HG03460 (cell line): Measurements from ENCODE around the gene CTDP1.

ENCODE experiments used
- ATAC-seq: cut with Tn5 transposase; IDR thresholded peaks from one replicate; pipeline ENCODE4 v1.9.1; 2021; ENCODE audit not compliant: unreplicated experiment

Gene CTDP1

GRCh38 chr18:79644006-79644665 is 35.5 kb upstream of the CTDP1 start:
- ATAC-seq = peak; percentile 74

DNA sequence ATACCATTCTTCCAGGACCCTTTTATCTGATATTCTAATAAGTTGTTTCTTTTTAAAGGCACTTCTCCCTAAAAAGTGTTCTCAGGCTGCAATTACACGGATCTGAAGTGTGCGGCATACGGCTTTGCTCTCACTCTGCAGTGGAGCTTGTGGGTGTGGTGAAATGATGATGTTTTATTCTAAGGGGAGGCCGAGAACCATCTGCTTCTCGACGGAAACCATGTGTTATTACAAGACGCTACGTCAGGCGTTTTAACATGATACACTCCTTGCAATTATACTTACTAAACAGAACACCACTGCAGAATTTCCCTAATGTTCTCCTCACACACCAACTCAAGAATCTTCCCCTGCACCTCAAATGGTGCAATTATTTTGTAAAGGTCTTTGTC is 34.9 kb upstream of the CTDP1 start:
- ATAC-seq = no peak

- no peak for ATAC-seq
These were observed 34.2 kb upstream of the CTDP1 start for GRCh38 chr18:79645291-79645983.

GRCh38 chr18:79647307-79647706 is 32.3 kb upstream of the CTDP1 start:
- no peak for ATAC-seq

GRCh38 chr18:79650959-79651358 is 28.6 kb upstream of the CTDP1 start:
- no peak for ATAC-seq

DNA sequence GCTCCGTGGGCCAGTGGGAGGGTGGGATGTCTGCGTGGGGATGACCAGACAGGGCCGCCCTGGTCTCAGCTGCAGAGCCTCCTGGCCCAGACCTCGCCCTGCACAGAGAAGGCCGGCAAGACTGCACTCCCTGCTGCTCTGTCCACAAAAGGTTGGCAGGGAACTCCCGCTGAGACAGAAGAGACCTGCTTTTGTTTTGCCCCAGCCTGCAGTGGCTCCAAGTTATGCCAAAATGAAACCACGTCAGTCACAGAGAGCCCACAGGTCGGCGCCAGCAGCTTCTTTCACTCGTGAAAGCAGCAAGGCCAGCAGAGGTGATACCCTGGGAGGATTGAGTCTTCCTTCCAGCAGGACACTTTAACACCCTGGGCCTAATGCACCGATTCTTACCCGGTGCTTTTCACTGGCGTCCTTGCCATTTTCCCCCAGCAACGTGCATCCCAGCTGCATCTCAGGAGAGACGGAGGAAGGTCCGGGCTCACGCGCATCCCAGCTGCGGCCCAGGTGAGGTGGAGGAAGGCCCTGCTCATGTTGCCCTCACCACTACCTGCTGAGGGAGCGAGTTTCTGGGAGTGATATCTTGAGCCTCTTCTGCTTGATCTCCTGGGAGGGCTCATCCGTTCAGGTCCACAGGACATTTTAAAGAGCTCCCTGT is 22.1 kb upstream of the CTDP1 start:
- no peak for ATAC-seq

- ATAC-seq = no peak
These were observed 21.2 kb upstream of the CTDP1 start for GRCh38 chr18:79658366-79658765.

DNA sequence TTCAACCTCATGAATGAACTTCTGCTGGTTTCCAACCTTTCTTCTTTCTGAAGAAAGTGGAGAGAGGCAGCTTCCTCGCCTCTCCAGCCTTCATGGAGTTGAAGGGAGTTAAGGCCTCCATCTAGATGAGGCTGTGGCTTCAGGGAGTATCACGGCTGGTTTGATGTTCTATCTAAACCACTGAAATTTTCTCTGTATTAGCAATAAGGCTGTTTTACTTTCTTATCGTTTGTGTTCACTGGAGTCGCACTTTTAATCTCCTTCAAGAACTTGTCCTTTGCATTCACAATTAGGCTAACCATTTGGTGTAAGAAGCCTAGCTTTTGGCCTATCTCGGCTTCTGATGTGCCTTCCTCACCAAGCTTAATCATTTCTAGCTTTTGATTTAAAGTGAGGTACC is 19.9 kb upstream of the CTDP1 start:
- no peak for ATAC-seq

DNA sequence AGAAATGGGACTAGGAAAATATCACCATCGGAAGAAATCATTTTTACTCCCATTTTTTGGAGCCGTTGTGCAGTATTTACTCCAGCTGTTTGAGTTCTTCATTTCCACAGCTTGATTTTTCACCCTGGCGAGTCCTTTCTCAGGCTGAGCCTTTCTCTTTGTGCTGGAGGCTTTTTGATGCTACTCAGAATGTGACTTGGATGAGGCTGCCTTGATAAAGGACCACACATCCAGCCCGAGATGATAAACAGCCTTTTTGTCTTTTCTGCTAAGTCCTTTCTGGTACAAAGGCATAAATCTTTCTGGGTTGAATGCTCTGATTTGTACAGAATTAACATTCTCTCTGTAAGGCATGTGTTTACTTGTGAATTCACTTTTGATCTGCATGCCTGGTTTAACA is 17.6 kb upstream of the CTDP1 start:
- no peak for ATAC-seq

DNA sequence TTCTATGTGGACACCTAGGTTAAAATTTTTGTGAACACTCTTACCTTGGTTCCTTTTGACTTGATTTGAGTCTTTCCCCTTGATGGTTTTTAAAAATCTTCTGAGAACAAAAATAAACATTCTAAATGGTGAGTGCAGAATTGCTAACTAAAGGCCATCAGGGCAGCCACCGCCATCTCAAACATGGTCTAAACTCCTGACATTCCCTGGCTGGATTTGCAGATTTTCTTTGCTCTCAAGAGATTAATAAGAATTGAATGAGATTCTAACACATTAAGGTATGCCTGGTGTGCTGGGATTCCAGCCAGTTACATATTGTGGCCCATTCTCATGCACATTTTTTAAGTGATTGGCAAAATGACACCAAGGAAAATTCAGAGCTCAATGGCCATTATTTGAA is 17.2 kb upstream of the CTDP1 start:
- no peak for ATAC-seq

DNA sequence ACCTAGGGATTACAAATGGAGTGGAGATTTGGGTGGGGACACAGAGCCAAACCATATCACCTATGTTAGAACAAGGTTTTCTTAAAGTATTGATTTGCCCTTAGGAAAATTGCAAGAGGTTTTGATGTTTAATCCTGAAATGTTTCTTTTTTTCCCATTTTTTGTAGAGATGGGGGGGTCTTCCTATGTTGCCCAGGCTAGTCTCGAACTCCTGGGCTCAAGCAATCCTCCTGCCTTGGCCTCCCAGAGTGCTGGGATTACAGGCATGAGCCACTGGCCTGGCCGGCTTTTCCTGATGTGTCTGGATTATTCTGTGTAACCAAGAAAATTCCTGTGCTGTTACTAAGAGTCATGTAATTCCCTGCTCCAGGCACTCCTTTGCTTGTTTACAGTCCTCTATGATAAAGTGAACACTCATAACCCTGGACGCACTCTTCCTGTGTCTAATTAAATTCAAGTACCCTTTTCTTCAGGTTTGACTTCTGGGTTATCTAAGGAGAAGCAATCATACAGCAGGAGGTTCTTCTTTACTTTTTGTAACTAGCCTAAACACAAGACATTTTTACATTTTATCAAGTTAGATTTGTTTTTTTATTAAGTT is 15.0 kb upstream of the CTDP1 start:
- no peak for ATAC-seq

- no peak for ATAC-seq
These were observed 11.4 kb upstream of the CTDP1 start for GRCh38 chr18:79668203-79668602.

DNA sequence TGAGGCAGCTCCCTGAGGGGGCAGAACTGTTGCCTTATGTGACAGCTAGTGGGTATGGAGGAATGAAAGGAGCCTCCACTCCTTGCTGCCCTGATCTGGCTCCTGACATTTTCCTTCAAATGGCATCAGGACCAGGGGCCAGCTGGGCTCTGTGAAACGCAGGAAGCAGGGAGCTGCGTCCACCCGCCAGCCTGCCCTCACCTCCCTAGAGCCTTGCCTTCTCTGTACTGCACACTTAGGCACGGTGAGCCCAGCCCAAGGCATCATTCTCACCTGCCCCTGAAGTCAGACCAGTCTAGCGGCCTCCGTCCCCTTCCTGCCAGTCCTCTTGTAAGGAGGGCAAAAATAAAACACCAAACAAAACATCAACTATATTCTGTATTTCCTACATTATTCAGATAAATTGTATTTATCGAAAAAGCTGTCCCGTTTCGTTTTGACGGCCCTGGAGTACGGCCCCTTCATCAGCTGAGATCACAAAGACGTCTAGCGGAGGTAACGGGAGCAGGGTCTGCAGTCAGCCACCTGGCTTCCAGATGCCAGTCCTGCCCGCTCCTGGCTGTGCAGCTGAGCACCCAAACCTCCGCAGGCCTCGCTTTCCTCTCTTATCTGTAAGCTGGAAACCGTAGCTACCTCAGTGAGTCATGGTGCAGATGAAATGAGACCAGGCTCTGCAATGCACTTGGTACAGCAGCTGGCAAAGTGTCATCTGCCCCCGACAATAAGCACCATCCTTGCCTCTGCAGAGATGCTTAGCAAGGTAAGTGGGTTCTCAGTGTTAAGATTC is 6.9 kb upstream of the CTDP1 start:
- ATAC-seq = no peak

- ATAC-seq = no peak
These were observed 2.4 kb upstream of the CTDP1 start for GRCh38 chr18:79677221-79677620.

GRCh38 chr18:79677840-79678239 is 1.8 kb upstream of the CTDP1 start:
- ATAC-seq = no peak

DNA sequence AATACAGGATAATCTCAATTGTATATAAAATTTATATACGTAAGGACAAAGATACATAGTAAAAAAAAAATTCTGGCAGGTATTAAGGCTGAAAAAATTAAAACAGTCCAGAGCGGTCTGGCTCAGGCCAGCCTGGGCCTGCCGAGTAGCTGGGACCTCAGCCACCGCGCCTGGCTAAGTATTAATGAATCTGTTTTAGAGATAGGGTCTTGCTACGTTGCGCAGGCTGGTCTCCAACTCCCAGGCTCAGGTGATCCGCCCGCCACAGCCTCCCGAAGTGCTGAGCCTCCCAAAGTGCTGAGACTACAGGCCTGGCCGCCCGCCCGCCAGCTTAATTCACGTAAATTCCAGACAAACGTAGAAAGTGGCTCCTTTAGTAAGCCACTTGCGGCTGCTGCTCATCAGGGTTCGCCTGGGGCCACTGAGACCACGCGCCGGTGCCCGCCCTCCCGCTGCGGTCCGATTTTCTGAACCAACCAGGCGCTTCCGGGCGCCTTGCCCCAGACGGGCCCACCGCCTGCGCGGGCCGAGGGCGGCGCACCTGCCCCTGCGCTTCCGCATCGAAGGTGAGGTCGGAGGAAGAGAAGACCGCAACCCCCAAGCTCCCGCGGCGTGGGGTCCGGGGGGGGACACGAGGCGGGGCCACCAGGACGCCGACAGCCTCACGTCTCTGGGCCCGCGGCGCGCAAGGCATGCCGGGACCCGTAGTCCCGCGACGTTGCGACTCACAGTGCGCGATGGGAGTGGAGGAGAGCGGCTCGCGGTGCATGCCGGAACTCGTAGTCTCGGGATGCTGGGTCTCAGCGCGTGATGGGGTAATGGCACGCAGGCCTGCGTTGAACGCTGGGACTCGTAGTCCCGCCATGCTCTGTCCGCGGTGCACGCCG is 695 bp upstream of the CTDP1 start:
- ATAC-seq = peak; percentile 90

DNA sequence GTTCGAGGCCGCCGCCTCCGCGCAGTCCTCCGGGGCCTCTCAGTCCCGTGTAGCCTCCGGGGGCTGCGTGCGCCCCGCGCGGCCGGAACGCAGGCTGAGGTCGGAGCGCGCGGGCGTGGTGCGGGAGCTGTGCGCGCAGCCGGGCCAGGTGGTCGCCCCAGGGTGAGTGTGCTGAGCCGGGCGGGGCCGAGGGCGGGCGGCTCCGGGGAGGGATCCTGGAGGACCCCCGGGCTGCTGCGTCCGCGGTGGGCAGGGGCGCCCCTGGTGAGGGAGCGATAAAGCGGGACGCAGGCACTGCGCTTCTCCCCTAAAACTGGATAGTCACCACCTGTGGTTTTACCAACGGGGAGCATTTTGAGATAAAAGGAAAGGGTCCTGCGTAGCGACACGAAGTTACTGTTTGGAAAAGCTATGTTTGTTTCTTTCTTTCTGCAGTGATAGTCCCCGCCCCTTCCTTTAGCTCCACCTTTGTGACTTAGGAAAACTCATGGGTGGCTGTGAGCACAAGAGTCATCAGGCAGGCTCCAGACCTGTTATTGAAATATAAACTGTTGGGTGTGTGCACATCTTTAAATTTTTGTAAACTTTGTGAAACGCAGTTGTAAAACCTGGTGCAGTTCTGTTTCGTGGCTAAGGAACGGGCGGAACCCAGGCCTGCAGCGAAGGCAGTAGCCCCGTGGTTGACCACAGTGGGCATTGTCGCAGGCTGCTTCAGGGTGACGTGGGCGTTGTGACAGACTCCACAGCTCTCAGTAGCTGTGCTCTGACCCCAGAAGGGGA is 687 bp downstream of the CTDP1 start:
- ATAC-seq = peak; percentile 1

DNA sequence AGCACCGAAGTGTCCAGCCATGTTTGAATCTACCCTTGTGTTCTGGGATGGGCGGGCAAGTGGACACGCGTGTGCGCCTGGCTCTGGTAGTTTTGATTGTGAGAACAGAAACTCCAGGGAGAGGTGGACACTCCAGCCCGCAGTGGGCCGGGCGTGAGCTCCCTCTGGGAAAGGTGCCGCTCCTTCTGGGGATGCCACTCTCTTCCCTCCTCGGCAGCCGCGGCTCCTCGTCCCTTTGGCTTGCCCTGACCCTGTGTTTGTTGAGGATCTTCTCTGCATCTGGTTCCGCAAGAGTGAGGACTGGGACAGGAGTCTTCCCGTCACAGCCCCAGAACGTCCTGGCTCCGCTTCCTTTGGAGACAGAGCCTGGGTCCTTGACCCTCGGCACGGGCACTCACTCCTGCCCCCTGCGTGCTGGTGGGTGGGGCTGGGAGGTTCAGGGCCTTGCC is 1.3 kb downstream of the CTDP1 start:
- ATAC-seq = no peak
